Stomach (tissue), 4 donors: ENCODE results near the gene ATP9B.

ENCODE experiments used
- CTCF ChIP-seq, 7 experiments: fragments of 450-650 bp in 4 of 7; fragments of 200-600 bp in 3 of 7; sonication (generic) in 3 of 7; IDR thresholded peaks; one replicate each; pipeline ENCODE4 v1.5.1; 2016 to 2019; ENCODE audit warnings: antibody characterized with exemption in 7 of 7, control low read depth in 2 of 7, mild to moderate bottlenecking in 1 of 7
- POLR2A ChIP-seq, 4 donors: fragments of 450-650 bp; IDR thresholded peaks; one replicate each; pipeline ENCODE4 v1.6.1; 2016; ENCODE audit warnings: antibody characterized with exemption in 4 of 4, control low read depth in 2 of 4, mild to moderate bottlenecking in 1 of 4, moderate library complexity in 1 of 4

GRCh38 chr18:79095216-79095615, 26.0 kb downstream of the ATP9B start:
- TF ChIP-seq CTCF (IDR thresholded peaks at IDR 0.05) (no peak), POLR2A (IDR thresholded peaks at IDR 0.05) (no peak)
